Mesothelial cell of epicardium (in vitro differentiated cells): ENCODE data around the gene TROAP. TPM values are rescaled to one million over a fixed set of nuclear protein-coding genes. Genes with fewer than 3 reads are reported as not detected.
"Not testable (repeated sequence)": the region's sequence is repeated elsewhere in the genome, so short reads cannot be mapped to it uniquely, and the experiment has no call there.

ENCODE experiments used
- DNase-seq, 2 experiments: peaks; one replicate each; pipeline ENCODE4 v3.0.0; 2021; ENCODE audit warnings: low spot score in 2 of 2; ENCODE audit not compliant: unreplicated experiment in 2 of 2
- H3K27ac Mint-ChIP-seq: 2 replicates; pipeline ENCODE4 v1.8.0; 2021; ENCODE audit warnings: mixed read lengths
- H3K27me3 Mint-ChIP-seq: 2 replicates; pipeline ENCODE4 v1.8.0; 2021; ENCODE audit warnings: low read depth, mixed read lengths
- H3K36me3 Mint-ChIP-seq: 2 replicates; pipeline ENCODE4 v1.8.0; 2021; ENCODE audit warnings: mixed read lengths
- H3K4me1 Mint-ChIP-seq: 2 replicates; pipeline ENCODE4 v1.8.0; 2021; ENCODE audit warnings: mixed read lengths
- H3K4me3 Mint-ChIP-seq: 2 replicates; pipeline ENCODE4 v1.8.0; 2021; ENCODE audit warnings: mild to moderate bottlenecking, moderate library complexity, mixed read lengths
- H3K9me3 Mint-ChIP-seq: 2 replicates; pipeline ENCODE4 v1.8.0; 2021; ENCODE audit warnings: mixed read lengths
- total RNA-seq: library from RNA; stranded (reverse); gene quantifications from 3 replicates; pipeline ENCODE4 v1.2.1, GENCODE V29; 2021
- TF ChIP-seq, protein P1 (sequence below): fragments of 200-600 bp; sonication (generic); IDR thresholded peaks from one replicate; pipeline ENCODE4 v1.5.0; 2021; ENCODE audit warnings: antibody characterized with exemption; ENCODE audit not compliant: unreplicated experiment

The TROAP gene
- total RNA-seq, 1 donor from 2014 or later, result 30.8 TPM

DNA sequence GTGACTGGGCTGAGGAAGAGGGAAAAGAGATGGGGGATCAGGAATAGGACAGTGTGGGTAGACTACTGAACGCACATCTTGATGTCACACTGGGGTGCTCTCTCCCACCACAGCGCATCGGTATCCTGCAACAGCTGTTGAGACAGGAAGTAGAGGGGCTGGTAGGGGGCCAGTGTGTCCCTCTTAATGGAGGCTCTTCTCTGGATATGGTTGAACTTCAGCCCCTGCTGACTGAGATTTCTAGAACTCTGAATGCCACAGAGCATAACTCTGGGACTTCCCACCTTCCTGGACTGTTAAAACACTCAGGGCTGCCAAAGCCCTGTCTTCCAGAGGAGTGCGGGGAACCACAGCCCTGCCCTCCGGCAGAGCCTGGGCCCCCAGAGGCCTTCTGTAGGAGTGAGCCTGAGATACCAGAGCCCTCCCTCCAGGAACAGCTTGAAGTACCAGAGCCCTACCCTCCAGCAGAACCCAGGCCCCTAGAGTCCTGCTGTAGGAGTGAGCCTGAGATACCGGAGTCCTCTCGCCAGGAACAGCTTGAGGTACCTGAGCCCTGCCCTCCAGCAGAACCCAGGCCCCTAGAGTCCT is 7.1 kb downstream of the TROAP start:
- no peak overlapping the region for H3K27ac Mint-ChIP-seq
- no peaks in the 10 kb centered on the region for H3K9me3 Mint-ChIP-seq
- H3K4me3 Mint-ChIP-seq, result no peak overlapping the region
- TF ChIP-seq, protein P1, sequence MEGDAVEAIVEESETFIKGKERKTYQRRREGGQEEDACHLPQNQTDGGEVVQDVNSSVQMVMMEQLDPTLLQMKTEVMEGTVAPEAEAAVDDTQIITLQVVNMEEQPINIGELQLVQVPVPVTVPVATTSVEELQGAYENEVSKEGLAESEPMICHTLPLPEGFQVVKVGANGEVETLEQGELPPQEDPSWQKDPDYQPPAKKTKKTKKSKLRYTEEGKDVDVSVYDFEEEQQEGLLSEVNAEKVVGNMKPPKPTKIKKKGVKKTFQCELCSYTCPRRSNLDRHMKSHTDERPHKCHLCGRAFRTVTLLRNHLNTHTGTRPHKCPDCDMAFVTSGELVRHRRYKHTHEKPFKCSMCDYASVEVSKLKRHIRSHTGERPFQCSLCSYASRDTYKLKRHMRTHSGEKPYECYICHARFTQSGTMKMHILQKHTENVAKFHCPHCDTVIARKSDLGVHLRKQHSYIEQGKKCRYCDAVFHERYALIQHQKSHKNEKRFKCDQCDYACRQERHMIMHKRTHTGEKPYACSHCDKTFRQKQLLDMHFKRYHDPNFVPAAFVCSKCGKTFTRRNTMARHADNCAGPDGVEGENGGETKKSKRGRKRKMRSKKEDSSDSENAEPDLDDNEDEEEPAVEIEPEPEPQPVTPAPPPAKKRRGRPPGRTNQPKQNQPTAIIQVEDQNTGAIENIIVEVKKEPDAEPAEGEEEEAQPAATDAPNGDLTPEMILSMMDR, result no peak
- H3K27me3 Mint-ChIP-seq, result peaks cover 9% of the 10 kb centered on the region
- peaks cover 7% of the 10 kb centered on the region for H3K36me3 Mint-ChIP-seq
- DNase-seq, result no peak
- H3K4me1 Mint-ChIP-seq, result peaks cover 10% of the 10 kb centered on the region

DNA sequence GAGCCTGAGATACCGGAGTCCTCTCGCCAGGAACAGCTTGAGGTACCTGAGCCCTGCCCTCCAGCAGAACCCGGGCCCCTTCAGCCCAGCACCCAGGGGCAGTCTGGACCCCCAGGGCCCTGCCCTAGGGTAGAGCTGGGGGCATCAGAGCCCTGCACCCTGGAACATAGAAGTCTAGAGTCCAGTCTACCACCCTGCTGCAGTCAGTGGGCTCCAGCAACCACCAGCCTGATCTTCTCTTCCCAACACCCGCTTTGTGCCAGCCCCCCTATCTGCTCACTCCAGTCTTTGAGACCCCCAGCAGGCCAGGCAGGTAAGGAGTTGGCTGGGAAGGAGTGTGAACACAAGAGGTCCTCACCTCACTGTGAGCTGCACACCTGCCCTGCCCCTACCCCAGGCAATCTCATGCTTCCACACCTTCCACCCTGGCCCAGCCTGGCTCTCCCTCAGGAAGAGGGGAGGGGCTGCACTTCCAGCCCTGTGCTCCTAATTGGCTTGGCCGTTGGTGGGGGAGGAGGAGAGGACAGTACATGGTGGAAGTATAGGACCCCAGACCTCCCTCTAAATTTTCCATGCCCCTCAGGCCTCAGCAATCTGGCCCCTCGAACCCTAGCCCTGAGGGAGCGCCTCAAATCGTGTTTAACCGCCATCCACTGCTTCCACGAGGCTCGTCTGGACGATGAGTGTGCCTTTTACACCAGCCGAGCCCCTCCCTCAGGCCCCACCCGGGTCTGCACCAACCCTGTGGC is 7.8 kb downstream of the TROAP start:
- TF ChIP-seq, protein P1, result no peak
- peaks cover 7% of the 10 kb centered on the region for H3K36me3 Mint-ChIP-seq
- peaks cover 16% of the 10 kb centered on the region for H3K27me3 Mint-ChIP-seq
- peaks cover 10% of the 10 kb centered on the region for H3K4me1 Mint-ChIP-seq
- no peak overlapping the region for H3K27ac Mint-ChIP-seq
- no peak for DNase-seq
- H3K9me3 Mint-ChIP-seq, result no peaks in the 10 kb centered on the region
- no peak overlapping the region for H3K4me3 Mint-ChIP-seq

DNA sequence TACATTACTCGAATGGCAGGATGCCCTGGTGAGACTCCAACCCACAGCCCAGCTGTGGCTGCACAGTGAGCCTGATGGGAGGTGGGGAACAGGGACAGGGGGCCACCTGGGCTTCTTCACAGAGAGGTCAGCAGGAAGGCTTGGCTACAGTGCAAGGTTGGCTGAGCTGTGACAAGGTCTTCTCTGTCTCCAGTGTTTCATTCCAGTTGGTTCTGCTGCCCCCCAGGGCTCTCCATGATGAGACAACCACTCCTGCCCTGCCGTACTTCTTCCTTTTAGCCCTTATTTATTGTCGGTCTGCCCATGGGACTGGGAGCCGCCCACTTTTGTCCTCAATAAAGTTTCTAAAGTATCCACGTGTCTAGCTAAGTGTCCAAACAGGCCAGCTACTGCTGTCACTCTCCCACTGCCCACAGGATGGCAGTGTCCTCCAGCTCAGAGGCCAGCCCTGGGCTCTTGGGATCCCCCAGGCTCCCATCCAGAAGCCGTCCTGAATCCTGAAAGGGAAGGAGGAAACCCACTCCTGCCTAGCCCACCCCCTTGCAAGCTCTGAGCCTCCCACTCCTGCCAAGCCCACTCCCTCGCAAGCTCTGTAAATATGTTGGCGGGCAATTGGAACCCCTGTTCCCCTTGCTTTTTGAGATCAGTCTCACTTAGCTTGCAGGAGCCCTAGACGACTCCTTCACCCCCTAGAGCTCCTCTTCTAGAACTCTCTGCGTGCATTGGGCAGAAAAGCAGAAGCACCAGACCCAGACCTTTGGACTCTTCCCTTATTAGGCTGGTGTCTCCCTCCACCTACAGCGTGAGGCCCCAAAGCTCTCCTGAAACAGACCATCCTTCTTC is 8.5 kb downstream of the TROAP start:
- H3K4me1 Mint-ChIP-seq, result peaks cover 10% of the 10 kb centered on the region
- H3K4me3 Mint-ChIP-seq, result no peak overlapping the region
- TF ChIP-seq, protein P1, result peak; percentile 62
- H3K27me3 Mint-ChIP-seq, result peaks cover 20% of the 10 kb centered on the region
- peaks cover 7% of the 10 kb centered on the region for H3K36me3 Mint-ChIP-seq
- peak overlapping the region; percentile 51 for H3K27ac Mint-ChIP-seq
- DNase-seq, result peak in 1 of 2 experiments; percentile 74
- H3K9me3 Mint-ChIP-seq, result no peaks in the 10 kb centered on the region

DNA sequence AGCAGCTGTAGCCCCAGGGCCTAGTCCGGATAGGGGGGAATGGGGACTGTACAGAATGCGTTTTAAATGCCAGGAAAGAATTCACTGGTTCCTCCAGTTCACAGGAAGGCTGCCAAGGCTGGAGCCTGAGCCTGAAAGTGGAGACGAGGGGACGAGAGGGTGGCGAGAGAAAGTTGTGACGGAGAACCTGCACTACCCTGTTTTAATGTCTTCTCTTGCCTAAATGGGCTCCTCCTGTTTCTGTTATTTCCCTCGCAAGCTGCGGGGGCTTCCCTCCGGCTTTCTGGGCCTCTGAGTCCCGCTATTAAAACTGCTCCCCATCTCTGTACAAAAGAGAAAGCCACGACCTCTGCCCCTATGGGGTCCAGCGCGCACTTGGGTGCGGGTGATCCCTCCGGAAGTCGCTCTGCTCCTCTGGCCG is 9.4 kb downstream of the TROAP start:
- no peak for DNase-seq
- no peak overlapping the region for H3K4me3 Mint-ChIP-seq
- TF ChIP-seq, protein P1, result no peak
- H3K4me1 Mint-ChIP-seq, result peaks cover 18% of the 10 kb centered on the region
- H3K36me3 Mint-ChIP-seq, result peaks cover 6% of the 10 kb centered on the region
- H3K9me3 Mint-ChIP-seq, result no peaks in the 10 kb centered on the region
- H3K27ac Mint-ChIP-seq, result no peak overlapping the region
- peaks cover 28% of the 10 kb centered on the region for H3K27me3 Mint-ChIP-seq

DNA sequence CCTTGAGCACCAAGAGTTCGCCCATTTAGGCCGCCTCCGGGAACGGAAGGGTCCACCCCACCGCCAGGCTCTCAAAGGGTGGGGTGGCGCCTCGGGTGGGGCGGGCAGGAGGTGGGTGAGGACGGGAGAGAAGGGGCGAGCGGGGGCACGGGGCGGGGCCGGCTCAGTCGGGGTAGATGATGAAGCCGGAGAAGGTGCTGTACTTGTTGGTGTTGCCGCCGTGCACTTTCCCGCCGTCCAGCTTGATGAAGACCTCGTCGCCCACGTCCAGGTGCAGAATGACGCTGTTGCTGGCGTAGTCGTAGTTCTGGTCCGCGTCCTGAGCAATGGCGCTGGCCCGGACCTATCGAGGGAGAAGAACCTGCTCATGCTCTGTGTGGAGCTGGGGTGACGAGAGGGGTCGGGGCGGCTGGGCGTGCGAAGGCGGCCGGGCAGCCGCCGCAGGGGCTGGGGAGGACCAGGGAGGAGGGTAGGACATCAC is 9.9 kb downstream of the TROAP start:
- peaks cover 23% of the 10 kb centered on the region for H3K4me1 Mint-ChIP-seq

DNA sequence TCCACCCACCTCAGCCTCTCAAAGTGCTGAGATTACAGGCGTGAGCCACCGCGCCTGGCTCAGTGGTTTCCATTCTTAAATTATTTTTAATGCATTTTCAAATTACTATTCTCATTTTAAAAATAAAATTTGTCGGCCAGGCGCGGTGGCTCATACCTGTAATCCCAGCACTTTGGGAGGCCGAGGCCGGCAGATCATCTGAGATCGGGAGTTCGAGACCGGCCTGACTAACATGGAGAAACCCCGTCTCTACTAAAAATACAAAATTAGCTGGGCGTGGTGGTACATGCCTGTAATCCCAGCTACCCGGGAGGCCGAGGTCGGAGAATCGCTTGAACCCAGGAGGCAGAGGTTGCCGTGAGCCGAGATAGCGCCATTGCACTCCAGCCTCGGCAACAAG is 10.7 kb downstream of the TROAP start:
- DNase-seq, H3K4me3 Mint-ChIP-seq, H3K36me3 Mint-ChIP-seq, H3K27ac Mint-ChIP-seq, H3K9me3 Mint-ChIP-seq: not testable (repeated sequence)
- Mint-ChIP-seq H3K27me3 (peaks cover 41% of the 10 kb centered on the region), H3K4me1 (peaks cover 28% of the 10 kb centered on the region)

More for the DNA sequence above, 9.9 kb downstream of the TROAP start:
- no peaks in the 10 kb centered on the region for H3K9me3 Mint-ChIP-seq
- TF ChIP-seq, protein P1, result no peak
- H3K36me3 Mint-ChIP-seq, result peaks cover 2% of the 10 kb centered on the region
- no peak for DNase-seq
- peaks cover 33% of the 10 kb centered on the region for H3K27me3 Mint-ChIP-seq
- no peak overlapping the region for H3K4me3 Mint-ChIP-seq
- H3K27ac Mint-ChIP-seq, result no peak overlapping the region
